TTC549 (cell line): ENCODE data around the gene RTBDN.
"Not testable (repeated sequence)": the region's sequence is repeated elsewhere in the genome, so short reads cannot be mapped to it uniquely, and the experiment has no call there.

Experiments used
- FAIRE-seq: peaks from 2 replicates; lab custom pipeline; 2012; peaks lifted over from hg19 to GRCh38; lab: Jason Lieb, UNC

RTBDN gene

DNA sequence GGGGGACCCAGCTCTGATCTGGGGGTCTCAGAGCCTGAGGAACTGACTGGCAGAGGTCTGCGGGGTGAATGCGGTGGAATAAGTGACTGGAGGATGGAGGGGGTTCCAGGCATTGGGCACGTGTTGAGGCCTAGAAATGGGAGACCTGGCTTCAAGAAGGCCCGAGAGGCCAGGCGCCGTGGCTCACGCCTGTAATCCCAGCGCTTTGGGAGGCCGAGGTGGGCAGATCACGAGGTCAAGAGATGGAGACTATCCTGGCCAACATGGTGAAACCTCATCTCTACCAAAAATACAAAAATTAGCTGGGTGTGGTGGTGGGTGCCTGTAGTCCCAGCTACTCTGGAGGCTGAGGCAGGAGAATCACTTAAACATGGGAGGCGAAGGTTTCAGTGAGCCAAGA lies 16.6 kb downstream of the RTBDN start:
- FAIRE-seq: not testable (repeated sequence)

DNA sequence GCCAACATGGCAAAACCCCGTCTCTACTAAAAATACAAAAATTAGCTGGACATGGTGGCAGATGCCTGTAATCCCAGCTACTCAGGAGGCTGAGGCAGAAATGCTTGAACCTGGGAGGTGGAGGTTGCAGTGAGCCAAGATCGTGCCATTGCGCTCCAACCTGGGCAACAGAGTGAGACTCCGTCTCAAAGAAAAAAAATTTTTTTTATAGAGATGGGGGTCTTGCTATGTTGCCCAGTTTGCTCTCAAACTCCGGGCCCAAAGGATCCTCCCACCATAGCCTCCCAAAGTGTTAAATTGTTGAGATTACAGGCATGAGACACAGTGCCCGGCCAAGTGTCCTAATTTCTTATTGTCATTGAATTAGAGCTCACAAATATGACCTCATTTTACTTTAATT lies 17.2 kb downstream of the RTBDN start:
- not testable (repeated sequence) for FAIRE-seq

DNA sequence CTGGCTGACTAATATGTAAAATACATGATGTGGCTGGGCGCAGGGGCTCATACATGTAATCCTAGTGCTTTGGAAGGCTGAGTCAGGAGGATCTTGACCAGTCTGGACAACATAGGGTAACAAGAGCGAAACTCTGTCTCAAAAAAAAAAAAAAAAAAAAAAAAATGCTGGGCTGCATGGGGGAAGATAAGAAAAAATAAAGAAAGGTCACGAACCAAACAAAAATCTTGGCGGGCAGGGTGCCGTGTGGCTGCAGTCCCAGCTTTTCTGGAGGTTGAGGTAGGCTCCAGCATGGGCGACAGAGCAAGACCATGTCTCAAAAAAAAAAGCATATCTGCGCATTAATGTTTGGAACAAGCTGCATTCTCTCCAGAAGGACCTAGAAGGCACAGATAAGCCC lies 19.3 kb downstream of the RTBDN start:
- FAIRE-seq: no peak

DNA sequence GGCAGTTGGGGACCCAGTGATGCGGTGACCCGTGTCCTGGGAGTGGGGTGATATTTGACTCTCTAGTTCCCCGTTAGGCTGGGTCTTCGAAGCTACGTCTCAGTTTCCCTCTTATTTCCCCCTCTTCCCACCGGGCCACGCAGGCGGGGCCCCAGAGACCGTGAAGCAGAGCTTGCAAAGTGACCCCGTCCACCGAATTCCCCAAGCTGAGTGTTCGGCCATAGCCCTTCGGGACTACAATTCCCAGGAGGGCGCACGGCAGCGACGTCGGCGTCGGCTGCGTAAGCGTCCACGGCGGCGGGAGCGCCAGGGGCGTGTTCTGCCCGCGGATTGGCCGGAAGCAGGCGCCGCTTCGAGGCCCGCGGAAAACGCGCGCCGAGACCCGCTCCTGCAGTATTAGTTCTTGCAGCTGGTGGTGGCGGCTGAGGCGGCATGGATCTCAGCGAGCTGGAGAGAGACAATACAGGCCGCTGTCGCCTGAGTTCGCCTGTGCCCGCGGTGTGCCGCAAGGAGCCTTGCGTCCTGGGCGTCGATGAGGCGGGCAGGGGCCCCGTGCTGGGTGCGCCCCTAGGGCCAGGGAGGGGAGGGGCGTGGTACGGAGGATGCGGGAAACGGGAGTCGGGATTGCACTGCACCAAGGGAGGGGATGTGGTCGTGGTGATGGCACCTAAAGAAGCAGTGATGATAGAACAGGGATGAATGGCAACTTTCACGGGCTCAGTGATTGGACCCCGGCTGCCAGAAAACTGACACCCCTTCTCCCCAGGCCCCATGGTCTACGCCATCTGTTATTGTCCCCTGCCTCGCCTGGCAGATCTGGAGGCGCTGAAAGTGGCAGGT lies 27.9 kb downstream of the RTBDN start, which contains the start of gene RNASEH2A:
RNASEH2A (plus strand) TSS at position 343 of the 840 bp plus-strand sequence; CDS start at position 433, 90 bp downstream.
- FAIRE-seq: no peak

DNA sequence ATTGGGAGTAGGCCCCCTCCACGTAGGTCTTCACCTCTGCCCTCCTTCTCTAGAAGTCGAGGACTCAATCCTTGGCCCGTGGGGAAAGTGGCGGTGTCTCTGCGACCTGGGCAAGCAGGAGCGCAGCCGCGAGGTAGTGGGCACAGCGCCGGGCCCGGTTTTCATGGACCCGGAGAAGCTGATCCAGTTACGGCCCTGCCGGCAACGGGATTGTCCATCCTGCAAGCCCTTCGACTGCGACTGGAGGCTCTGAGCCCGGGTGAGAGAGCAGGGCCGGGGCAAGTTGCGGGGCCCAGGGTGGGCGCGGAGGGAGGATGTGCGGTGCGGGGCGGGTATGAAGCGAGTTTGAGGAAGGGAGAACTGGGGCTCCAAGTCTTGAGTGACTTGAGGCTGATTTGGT lies 30.3 kb downstream of the RTBDN start:
- FAIRE-seq: no peak

DNA sequence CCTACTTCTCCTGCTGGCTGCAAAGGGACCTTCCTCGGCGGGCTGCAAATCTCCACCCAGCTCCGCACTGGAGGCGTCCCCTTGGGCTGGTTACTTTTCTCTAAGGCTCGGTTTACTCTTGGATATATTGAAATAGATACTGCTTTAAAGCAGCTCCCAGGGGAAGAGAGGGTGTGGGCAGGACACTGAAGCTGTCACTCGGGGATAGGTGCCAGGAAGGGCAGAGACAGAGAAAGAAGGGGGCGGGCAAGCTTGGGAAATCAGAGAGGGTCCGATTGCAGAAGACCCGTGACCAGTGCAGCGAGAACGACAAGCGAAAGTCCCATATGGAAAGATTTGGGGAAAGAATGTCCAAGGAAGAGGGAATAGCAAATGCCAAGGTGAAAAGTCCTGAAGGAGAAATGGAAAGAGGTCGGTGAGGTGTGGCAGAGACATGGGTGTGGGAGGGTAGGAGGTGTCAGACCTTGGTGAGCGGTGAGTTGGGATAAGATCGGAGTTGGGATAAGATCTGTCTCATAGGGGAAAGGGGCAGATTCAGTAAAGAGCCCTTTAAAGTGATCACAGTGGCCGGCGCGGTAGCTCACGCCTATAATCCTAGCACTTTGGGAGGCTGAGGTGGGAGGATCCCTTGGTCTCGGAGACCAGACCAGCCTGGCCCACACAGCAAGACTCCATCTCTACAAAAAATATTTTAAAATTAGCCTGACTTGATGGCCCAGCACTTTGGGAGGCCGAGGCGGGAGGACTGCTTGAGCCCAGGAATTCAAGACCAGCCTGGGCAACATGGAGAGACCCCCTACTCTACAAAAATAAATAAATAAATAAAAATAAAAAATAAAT lies 31.9 kb downstream of the RTBDN start:
- FAIRE-seq: no peak

DNA sequence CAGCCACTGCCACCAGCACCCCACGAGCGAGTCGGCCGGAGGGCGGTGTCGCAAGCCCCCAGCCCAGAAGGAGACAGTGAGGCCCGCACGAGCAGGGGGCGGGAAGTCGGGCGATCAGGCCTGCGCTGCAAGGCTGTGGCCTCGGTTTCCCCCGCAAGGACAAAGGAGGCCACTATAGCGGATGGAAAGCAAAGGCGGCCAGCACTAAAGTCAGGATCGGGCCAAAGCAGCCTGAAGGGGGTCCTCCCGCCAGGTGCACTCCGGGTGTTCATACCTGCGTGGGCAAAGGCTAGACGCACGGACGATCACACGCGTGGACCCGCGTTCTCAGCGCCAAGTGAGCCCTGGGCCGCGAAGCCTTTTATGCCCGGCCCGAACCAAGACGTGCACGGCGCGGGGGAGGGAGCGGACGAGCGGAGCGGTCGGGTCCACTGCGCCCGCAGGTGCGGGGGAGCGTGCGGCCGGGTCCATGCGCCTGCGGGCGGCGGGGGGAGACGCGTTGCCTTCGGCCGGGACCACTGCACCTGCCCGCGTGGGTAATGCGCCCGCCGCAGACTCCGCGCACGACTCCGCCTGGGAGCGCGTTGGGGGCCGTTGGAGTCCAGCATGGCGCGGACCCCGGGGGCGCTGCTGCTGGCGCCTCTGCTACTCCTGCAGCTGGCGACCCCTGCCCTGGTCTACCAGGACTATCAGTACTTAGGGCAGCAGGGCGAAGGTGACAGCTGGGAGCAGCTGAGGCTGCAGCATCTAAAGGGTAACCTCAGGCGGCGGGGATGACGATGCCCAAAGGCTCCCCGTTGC lies 32.7 kb downstream of the RTBDN start, which contains the start of the genes PRDX2 and THSD8:
PRDX2 (minus strand) TSS at position 335 of the 801 bp plus-strand sequence. CDS start 539 bp downstream, outside the sequence.
THSD8 (plus strand) TSS at position 604 of the 801 bp plus-strand sequence; CDS start at position 607, 3 bp downstream.
- no peak for FAIRE-seq

DNA sequence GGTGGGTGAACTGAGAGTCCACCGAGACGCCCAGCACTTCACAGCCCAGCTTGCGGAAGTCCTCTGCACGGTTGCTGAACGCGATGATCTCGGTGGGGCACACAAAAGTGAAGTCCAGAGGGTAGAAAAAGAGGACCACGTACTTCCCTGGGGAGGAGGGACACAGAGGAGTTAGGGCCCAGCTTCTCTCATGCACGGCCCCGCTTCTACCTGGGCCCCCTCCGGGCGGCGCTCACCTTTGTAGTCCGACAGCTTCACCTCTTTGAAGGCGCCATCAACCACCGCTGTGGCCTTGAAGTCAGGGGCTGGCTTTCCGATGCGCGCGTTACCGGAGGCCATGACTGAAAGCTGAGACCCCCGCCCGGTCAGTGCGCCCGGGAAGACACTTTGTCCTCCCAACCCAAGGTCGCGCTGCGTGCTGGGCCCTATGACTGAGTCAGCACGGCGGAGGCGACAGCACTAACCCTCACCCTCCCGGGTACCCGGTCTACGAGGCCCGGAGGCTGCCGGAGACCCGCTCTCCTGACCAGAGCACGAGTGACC lies 33.4 kb downstream of the RTBDN start:
- no peak for FAIRE-seq

DNA sequence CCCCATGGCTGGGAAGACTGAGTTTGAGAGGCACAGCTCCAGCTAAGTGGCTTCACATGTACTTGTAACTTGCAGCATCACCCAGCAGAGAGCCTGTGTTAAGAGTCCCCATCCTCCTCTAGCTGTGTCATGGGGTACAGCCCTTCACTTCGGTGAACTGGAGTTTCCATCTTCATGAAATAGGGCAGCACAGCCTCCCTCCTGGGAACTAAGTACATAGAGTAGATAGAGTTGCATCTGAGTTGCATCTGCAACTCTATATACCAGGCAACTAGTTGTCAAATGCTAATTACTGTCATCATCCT lies 34.0 kb downstream of the RTBDN start:
- FAIRE-seq: no peak

DNA sequence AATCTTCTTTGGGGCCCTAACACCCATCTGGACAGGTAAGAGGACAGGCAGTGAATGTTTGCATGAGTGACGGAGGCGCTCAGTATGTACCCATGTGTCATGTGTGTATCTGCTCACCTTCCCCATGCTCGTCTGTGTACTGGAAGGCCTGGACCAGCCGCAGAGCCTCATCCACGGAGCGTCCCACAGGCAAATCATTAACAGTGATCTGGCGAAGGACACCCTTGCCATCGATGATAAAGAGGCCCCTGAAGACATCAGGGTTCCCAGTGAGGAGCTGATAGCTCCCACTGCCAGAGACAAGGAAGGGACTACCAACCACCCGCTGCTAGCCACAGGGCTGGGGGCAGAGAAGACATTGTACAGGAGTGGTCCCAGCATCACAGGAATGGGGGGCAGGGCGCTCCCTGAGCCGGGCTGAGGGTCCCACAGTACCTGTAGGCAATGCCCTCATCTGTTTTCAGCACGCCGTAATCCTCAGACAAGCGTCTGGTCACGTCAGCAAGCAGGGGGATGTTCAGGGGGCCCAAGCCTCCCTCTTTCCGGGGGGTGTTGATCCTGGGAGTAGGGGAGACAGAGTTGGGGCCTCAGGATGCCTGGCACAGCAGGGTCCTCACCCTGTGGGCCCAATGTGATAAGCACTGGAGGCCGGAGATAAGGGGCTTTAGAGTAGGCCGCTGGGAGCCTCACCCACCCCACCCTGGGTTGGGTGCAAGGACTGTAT lies 34.5 kb downstream of the RTBDN start:
- FAIRE-seq: no peak

DNA sequence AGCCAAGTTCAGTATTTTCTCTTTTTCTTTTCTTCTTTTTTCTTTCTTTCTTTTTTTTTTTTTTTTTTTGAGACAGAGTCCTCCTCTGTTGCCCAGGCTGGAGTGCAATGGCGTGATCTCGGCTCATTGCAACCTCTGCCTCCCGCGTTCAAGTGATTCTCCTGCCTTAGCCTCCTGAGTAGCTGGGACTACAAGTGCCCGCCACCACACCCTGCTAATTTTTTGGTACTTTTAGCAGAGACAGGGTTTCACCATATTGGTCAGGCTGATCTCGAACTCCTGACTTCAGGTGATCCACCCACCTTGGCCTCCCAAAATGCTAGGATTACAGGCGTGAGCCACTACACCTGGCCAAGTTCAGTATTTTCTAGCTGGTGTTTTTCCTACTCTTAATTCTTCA lies 36.8 kb downstream of the RTBDN start:
- not testable (repeated sequence) for FAIRE-seq

DNA sequence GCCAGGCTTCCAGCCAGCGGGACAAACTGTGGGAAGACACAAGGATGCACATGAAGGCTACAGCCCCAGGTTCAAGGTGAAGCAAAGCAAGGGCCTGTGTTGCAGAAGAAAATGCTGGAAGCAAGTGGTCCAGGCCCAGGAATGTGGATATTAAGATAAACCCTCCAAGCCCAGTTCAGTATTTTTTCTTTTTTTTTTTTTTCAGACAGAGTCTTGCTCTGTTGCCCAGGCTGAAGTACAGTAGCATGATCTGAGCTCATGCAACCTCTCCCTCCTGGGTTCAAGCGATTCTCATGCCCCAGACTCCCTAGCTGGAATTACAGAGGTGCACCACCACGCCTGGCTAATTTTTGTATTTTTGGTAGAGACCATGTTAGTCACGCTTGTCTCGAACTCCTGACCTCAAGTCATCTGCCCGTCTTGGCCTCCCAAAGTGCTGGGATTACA lies 37.2 kb downstream of the RTBDN start:
- FAIRE-seq: no peak

DNA sequence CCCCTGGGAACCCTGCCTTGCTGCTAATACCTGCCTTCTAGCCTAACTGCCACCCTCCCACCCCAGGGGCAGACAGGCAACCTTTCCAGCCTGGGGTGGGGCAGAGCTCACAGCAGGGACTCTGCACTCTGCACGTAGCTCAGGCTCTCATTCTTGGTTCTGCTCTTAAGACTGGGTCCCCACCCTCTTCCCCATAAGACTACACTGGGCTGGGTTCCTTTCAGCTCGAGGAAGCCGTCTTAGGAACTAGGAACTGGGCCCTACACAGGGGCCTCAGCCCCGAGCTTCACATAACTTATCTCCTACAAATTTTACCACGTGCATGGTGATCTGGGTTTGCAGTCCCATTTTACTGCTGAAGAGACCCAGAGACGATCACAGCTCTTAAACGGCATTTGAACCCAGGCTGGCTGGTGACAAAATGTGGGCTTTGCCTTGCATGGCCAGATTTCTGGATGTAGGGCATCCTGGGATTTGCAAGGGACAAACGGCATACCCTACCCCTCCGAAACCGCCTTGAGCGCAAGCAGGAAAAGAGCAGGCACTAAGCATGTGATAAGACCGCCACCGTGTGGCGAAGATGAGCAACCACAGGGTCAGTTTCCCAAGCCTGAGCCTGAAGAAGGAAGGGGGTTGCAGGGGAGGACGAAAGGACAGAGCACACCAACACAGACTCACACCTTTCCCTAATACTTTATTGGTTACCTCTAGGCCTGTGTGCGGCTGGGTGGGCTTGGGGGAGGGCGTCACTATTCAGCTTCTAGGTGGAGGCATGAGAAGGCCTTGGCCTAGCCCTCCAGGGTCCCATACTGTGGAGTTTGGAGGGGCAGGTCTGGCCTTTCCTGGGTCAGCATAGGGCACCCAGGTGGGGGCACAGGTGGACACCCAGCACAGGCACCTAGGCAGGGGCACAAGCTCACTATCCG lies 38.0 kb downstream of the RTBDN start:
- peak; percentile 52 for FAIRE-seq

DNA sequence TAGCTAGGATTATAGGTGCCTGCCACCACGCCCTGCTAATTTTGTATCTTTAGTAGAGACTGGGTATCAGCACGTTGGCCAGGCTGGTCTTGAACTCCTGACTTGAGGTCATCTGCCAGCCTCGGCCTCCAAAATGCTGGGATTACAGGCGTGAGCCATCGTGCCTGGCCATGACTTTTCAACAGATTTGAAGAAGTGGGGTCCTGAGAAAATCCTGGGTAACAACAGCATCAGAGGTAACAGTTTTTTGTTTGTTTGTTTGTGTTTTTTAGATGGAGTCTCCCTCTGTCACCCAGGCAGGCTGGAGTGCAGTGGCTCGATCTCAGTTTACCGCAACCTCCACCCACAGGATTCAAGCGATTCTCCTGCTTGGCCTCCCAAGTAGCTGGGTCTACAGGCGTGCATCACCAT lies 39.4 kb downstream of the RTBDN start:
- no peak for FAIRE-seq

DNA sequence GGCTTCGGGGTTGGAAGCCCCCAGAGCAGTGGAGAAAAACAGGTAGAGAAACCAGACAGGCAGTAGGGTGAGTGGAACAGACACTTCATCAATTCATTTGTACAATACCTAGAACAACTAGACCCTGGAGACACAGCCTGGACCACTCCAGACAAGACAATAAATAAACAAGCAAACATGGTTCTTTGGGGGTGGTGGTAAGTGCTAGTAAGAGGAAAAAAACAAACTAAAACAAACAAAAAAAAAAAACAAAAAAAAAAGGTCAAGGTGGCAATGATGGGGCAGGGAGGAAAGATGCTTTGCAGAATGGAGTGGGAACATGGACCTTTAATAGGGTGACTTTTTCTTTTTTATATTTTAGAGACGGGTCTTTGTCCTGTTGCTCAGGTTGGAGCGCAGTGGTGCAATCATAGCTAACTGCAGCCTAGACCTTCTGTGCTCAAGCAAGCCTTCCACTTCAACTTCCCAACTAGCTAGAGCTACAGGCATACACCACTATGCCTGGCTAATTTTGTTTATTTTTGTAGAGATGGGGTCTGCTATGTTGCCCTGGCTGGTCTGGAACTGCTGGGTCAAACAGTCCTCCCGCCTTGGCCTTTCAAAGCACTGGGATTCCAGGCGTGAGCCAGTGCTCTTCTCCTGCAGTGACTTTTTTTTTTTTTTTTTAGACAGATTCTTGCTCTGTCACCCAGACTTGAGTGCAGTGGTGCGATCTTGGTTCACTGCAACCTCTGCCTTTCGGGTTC lies 40.0 kb downstream of the RTBDN start:
- FAIRE-seq: no peak

DNA sequence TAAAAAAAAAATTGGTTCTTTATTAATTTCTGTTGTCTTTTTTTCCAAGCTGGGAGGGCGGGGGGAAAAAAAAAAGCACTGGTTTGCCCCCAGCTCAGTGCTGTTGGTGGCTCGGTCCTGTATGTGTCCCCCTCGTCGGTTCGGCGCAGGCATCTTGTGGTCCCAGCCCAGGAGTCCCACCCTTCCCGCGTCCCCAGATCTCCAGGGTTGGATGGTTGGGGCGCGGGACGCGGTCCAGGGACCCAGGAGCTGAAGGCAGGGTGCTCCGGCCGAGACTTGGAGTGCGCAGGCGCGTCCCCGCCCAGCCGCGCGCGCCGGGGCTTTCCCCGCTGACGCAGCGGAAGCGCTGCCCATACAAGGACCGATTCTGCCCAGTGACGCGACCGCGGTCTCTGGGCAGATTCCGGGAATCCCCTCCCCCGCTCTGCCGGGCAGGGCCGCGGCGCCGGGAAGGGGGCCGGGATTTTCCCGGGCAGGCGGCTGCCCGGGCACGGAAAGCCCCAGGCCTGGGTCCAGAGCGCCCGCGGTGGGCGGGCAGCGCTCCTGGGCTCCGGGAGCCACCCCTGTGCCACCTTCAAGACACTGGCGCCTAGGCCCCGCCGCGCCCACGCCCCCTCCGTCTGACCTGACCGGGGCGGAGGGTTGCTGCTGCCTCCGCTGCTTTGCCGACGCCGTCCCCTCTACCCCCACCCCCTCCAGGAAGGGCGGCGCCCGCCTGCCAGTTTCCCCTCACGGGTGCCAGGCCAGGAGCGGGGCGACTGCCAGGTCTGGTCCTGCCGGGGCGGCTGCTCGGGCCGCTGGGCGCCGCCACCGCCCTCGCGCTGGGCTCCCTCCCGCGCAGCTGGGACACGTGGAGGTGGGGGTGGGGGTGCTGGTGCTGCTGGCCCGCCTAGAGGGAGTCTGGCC lies 40.8 kb downstream of the RTBDN start:
- FAIRE-seq: no peak

DNA sequence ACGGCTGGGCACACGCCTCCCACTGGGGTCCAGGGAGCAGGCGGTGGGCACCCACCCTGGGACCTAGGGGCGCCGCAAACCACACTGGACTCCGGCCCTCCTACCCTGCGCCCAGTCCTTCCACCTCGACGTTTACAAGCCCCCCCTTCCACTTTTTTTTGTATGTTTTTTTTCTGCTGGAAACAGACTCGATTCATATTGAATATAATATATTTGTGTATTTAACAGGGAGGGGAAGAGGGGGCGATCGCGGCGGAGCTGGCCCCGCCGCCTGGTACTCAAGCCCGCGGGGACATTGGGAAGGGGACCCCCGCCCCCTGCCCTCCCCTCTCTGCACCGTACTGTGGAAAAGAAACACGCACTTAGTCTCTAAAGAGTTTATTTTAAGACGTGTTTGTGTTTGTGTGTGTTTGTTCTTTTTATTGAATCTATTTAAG lies 41.5 kb downstream of the RTBDN start:
- FAIRE-seq: no peak
